Retinal pigment epithelial cell (primary cell): ENCODE data around the gene GNL2.

Experiments
- DNase-seq: peaks from one replicate; pipeline ENCODE4 v3.0.0-alpha.2; 2010; ENCODE audit warnings: low read depth
- H3K4me3 ChIP-seq: 2 replicates; pipeline ENCODE4 v1.5.1; 2011; ENCODE audit warnings: mild to moderate bottlenecking, low read length, control low read depth, moderate library complexity
- TF ChIP-seq, protein P1 (sequence below): conservative IDR thresholded peaks from 2 replicates; pipeline ENCODE4 v1.5.1; 2011; ENCODE audit warnings: low read depth, low read length, control low read depth, inconsistent platforms

Gene GNL2

DNA sequence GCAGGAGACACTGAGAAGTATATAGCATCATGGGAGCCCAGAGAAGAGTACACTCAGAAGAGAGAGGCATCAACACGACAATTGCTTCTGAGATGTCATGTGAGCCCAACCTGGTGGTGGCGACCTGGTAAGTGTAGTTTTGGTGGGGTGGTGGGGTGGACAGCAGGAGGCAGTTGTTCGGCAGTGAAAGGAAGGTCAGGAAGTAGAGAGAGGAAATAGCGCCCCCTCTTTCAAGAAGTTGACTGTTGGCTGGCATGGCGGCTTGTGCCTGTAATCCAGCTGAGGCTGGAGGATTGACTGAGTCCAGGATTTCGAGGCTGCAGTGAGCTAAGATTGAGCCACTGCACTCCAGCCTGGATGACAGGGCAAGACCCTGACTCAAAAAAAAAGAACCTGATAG, 26.4 kb upstream of the GNL2 start:
- no peak for DNase-seq
- no peak overlapping the region for H3K4me3 ChIP-seq
- TF ChIP-seq, protein P1, sequence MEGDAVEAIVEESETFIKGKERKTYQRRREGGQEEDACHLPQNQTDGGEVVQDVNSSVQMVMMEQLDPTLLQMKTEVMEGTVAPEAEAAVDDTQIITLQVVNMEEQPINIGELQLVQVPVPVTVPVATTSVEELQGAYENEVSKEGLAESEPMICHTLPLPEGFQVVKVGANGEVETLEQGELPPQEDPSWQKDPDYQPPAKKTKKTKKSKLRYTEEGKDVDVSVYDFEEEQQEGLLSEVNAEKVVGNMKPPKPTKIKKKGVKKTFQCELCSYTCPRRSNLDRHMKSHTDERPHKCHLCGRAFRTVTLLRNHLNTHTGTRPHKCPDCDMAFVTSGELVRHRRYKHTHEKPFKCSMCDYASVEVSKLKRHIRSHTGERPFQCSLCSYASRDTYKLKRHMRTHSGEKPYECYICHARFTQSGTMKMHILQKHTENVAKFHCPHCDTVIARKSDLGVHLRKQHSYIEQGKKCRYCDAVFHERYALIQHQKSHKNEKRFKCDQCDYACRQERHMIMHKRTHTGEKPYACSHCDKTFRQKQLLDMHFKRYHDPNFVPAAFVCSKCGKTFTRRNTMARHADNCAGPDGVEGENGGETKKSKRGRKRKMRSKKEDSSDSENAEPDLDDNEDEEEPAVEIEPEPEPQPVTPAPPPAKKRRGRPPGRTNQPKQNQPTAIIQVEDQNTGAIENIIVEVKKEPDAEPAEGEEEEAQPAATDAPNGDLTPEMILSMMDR, result no peak

GRCh38 chr1:37621326-37621870, 25.7 kb upstream of the GNL2 start:
- H3K4me3 ChIP-seq, result no peak overlapping the region
- no peak for DNase-seq
- TF ChIP-seq, protein P1, result no peak

DNA sequence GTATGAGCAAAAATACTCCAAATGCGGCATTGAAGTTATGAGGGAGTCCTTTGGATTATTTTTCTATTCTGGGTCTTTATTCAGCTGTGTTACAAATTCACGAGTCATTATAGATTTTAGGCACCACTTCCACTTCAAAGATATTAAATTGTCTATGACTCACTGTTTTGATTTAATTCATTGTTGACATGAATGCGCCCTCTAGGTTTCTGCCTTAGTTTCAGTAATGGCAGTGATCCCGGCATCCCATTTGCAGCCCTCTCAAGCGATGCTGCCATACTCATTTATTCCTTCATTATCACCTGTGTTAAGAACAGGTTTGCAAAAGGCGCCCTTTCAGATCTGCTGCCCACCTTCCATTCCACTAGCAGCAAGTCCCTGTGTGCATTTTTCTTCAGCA, 25.0 kb upstream of the GNL2 start:
- no peak for DNase-seq
- TF ChIP-seq, protein P1, result no peak
- H3K4me3 ChIP-seq, result no peak overlapping the region

DNA sequence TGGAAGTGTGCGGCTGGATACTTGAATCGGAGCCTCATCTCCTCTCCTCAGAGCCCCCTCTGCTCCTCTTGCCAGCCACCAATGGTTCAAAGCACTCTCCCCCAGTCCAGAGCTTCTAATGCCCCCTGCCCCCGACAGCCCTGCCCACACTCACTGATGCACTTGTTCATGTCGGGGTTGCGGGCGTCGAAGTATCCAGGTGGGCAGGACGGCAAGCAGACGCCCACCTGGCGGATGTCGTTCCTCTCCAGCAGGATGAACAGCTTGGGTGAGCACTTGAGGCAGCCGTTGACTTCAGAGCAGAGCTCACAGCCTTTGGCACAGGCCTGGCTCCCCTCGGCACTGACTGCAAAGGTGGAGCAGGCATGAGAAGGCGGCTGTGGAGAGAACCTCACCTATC, 20.6 kb upstream of the GNL2 start:
- no peak for DNase-seq
- TF ChIP-seq, protein P1, result no peak
- H3K4me3 ChIP-seq, result no peak overlapping the region

- no peak for DNase-seq
- H3K4me3 ChIP-seq, result no peak overlapping the region
- TF ChIP-seq, protein P1, result no peak
Measured at GRCh38 chr1:37614105-37614504, 18.4 kb upstream of the GNL2 start.

- DNase-seq, result no peak
- no peak overlapping the region for H3K4me3 ChIP-seq
- TF ChIP-seq, protein P1, result no peak
Measured at GRCh38 chr1:37612186-37612585, 16.4 kb upstream of the GNL2 start.

DNA sequence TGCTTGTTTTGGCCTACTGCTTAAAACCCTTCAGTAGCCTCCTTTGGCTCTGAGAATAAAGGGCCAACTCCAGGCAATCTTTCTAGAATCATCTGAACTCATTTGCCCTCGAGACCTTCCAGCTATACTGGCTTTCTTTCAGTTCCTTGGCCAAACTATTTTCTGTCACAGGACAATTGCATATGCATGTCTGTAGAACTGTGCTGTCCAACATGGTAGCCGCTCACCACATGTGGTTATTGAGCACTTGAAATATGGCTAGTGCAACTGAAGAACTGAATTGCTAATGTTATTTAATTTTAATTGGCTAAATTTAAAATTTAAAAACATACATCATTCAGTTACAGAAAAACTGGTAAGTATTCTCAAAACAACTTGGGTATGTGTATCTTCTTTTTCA, 14.3 kb upstream of the GNL2 start:
- DNase-seq, result no peak
- no peak overlapping the region for H3K4me3 ChIP-seq
- TF ChIP-seq, protein P1, result no peak
